Fibroblast of skin of back (primary cell): ENCODE measurements around the gene ATOSB.

ENCODE experiments used
- DNase-seq: peaks from one replicate; pipeline ENCODE4 v3.0.0-alpha.2; 2013

ATOSB gene

DNA sequence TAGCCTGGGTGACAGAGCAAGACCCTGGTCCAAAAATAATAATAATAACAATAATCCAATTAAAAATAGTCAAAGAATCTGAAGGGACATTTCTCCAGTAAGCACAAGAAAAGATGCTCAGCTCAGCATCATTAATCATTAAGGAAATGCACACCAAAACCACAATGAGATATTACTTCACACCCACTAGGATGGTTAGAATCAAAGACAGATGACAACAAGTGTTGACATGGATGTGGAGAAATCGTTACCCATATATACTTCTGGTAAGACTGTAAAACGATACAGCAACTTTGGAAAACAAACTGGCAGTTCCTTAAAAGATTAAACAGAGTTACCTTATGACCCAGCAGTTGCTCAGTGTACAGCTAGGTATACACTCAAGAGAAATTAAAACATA is 30.6 kb downstream of the ATOSB start:
- no peak for DNase-seq

DNA sequence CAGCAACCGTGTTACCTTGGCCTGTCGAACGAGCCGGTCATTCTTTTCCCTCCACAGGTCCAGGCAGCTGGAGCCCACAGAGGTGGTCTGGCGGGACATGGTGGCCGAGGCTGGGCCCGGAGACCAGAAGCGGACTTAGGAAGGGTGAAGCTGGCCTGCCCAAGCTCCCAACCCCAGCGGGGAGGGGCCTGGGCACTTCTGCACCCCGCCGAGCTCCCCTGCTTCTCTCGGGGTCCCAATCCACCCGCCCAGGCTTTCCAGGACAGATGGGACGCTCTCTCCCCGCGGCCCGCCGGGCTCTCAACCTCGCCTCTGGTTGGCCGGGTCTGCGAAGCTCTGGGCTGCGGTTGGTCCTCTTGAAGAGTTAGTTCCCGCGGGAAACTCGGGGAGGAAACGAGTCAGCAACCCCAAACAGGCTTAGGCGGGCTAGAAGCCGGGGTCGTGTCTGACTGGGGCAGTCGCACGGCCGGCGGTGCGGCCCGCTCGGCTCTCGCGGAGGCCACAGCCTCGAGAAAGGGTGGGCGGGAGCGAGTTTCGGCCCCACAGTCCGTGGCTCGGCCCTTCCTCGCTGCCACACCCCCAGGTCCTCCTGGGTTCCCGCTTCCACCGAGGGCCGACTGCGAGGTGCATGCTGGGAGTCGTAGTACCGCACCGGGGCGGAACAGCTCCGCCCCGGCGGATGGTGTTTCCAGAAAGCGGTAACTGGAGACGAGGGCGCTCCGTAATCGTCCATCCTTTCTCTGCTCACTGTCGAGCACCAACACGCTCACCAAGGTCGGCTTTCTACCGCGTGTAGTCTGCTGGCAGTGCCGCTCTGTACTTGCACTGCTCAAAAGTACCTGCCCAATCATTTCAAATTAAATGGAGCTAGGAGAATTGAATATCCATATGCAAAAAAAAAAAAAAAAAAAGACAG is 36.0 kb downstream of the ATOSB start, which contains the start of gene FANCG:
Gene FANCG (minus strand): TSS at position 517 of the 916 bp plus-strand sequence. CDS start 418 bp downstream, at position 99.
- peak; percentile 94 for DNase-seq

GRCh38 chr9:35079041-35079425 is 36.6 kb downstream of the ATOSB start:
- DNase-seq: no peak

DNA sequence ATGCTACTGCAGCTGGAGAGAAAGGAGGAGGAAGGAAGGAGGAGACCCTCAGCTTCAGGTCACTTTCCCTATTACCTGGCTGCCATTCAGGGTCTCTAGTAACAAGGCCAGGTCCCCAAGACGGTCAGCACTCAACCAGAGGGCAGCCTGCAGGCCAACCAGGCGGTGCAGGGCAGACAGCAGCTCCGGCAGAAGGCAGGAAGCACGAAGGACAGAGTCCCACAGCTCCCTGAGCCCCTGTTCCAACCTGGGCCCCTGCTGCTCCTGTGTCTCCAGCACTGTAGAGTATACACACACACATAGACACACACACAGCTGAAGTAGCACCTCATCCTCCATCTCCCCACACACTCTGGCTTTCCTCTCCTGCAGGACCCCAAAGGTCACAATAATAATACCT is 37.6 kb downstream of the ATOSB start:
- no peak for DNase-seq

DNA sequence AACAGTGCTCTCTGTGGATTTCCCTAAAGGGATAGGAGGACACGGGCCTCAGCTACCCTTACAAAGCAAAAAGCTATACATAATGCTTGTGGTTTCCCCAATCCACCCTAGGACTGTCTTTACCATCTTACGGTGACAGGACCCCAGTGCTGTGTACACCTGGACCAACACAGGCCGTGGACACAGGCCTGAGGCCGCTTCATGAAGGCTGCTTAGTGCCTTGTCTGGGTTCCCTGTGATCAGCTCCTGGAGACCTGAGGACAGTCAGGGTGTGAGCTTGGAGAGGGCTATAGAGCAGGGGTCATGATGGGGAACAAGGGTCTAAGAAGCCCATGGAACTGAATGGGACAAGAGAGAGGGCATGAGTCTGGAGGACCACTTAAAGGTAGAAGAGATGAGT is 38.8 kb downstream of the ATOSB start:
- no peak for DNase-seq

GRCh38 chr9:35075358-35075757 is 40.3 kb downstream of the ATOSB start:
- DNase-seq: no peak

- no peak for DNase-seq
Observed at GRCh38 chr9:35074791-35075190, 40.9 kb downstream of the ATOSB start.

DNA sequence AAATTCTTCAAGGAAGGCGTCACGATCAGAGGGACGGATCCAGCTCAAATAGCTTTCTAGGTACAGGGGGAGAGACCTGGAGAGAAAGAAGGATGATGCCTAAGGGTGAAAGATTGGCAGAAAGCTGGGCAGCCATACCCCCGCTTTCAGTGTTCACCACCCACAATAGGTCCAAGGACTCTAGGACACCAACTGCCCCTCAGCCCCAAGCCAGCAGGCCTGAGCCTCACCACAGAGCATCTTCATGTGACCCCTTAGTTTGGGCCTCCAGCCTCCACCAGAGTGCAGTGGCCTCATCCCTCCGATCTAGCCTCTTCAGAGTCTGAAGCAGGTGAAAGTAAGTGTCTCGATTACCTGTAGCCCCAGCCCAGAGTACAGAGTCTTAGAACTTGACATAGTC is 41.5 kb downstream of the ATOSB start:
- DNase-seq: no peak

GRCh38 chr9:35073279-35073612 is 42.4 kb downstream of the ATOSB start:
- DNase-seq: no peak

DNA sequence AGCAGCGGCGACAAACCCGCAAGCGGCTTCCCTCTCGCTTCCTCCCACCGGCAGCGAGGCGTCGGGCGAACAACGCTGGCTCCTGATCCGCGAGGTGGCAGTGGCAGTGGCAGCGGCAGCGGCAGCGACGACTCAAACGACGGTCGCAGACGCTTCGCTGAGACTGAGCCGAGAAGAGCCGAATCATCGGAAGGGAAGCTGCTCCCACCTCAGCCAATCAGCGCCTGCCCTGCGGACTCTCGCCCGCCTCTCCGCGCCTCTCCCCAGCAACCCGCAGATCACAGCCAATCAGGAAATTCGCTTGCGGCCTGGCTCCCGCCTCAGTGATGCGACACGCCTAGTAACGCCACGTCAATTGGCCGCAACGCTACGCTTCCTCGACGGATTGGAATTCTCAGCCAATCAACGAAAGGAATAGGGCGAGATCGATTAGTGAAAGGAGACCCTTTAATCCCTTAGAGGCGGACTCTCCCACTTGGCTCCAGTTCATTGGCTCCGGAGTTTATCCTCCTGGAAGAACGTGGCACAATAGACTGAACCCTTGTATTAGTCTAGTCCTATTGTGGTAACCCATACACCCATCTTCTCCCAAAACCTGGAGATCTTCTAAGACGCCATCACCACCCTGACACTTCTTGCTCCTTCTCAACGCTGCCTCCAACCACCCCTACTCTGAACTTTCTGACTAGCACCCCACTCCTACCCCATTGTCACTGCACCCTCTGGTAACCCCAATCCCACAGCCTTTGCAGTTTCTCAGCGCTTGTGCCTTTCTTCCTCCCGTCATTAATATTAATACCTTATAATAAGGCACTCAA is 43.0 kb downstream of the ATOSB start, which contains the start of gene VCP:
Gene VCP (minus strand): TSS at position 165 of the 818 bp plus-strand sequence. CDS start 272 bp downstream, outside the sequence.
- DNase-seq: peak; percentile 100

DNA sequence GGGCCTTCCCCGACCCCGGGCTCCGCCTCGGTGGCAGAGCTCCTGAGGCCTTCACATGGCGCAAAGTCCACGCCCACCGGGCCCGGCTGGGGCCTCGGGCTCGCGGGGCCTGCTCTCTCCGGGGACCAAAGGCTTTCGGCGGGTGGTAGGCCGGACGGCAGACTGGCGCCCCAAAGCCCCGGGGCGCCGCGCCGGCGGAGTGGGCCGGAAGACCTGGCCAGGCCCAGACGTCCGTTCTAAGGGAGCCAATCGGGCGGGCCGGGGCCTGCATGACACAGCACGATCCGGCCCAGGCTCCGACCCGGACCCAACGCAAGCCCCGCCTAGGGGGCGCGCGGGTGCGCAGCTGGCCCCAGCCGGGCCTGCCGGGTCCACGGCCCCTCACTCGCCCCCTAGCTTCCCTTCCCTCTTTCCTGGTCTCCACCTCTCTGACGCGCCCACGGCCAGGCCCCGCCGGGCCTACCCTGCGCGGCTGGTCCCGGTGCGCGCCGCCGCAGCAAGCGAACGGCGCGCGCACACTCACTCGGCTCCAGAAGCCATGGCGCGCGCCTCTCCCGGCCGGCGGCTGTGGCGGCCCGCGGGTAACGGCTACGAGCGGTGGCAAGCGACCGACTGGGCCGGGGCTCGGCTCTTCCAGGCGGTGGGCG is 43.7 kb downstream of the ATOSB start:
- peak; percentile 87 for DNase-seq

GRCh38 chr9:35070823-35071813 is 44.5 kb downstream of the ATOSB start:
- peak; percentile 31 for DNase-seq

GRCh38 chr9:35069020-35069419 is 46.6 kb downstream of the ATOSB start:
- DNase-seq: no peak

DNA sequence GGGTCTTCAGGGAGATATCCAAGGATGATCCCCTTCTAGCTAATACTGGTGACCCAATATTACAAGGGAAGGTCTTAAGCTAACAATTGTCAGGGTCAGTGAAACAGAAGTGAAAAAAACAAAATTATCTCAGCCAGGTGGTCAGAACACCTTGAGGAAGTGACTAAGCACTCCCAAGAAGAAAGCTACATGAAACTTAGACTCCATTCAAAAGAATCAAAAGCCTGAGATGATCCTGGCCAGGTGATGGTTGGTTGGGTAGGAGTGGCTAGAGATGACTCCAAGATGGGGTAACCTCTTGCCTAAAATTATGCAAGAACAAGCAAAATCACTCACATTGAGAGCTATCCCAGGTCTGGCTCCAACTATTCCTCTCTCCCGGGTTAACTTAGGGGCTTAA is 48.6 kb downstream of the ATOSB start:
- no peak for DNase-seq

GRCh38 chr9:35060548-35061207 is 55.0 kb downstream of the ATOSB start:
- no peak for DNase-seq

- DNase-seq: no peak
Observed at GRCh38 chr9:35059438-35059837, 56.2 kb downstream of the ATOSB start.

DNA sequence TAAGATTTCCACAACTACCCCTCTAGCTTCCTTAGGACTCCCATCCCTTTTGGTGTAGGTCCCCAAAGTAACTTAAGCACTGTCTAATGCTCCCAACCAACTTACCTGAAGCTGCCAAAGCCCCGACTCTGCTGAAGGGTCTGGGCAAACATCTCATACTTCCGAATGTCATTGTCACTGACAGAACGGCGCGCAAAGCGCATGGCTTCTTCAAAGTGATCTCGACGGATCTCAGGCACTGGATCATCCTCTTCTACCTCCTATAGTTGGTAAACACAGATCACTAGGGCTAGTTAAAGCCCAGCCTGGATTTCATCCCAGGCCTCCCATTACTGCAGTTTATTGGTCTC is 58.4 kb downstream of the ATOSB start:
- no peak for DNase-seq

GRCh38 chr9:35056571-35057270 is 58.9 kb downstream of the ATOSB start:
- DNase-seq: no peak

DNA sequence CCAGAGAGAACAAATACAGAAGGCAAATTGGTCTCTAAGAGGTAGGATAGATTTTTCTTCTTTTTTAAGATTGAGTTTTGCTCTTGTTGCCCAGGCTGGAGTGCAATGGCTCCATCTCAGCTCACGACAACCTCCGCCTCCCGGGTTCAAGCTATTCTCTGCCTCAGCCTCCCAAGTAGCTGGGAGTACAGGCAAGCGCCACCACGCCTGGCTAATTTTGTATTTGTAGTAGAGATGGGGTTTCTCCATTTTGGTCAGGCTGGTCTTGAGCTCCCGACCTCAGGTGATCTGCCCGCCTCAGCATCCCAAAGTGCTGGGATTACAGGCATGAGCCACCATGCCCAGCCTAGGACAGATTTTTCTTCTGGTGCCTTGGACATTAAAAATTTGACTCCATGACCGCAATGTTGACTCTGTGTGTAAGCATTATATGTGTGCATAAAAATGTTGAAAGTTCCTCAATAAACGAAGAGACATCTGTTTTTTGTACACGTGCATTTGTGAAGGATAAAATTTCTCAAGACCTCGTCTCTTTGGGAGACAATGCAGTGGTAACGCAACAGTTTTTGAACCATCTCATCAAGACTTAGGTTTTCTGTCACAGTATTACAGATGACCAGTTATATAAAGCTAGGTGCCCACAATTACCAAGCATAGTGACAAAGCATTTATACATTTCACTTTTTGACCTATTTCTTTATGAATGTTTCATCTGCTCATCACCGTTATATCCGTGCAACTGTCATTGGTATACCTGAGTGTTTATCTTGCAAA is 60.6 kb downstream of the ATOSB start:
- DNase-seq: no peak
